Measurements from ENCODE around the gene HOATZ.

DNA sequence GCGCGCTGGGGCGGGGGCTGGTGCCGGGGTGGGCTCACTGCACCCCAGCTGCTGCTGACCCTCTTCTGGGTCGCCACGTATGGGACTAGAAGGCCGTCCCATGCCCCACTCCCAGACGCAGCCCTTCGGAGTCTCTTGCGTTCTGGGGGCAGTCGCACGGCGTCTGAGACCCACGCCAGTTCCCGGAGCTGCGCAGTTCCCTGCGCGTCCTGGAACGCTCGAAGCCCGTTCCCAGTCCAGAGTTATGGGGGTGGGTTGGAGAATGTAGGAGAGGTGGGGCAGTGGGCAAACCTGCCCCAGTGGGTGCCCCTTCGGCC is 26.3 kb downstream of the HOATZ start:
- TF ChIP-seq, protein P1, sequence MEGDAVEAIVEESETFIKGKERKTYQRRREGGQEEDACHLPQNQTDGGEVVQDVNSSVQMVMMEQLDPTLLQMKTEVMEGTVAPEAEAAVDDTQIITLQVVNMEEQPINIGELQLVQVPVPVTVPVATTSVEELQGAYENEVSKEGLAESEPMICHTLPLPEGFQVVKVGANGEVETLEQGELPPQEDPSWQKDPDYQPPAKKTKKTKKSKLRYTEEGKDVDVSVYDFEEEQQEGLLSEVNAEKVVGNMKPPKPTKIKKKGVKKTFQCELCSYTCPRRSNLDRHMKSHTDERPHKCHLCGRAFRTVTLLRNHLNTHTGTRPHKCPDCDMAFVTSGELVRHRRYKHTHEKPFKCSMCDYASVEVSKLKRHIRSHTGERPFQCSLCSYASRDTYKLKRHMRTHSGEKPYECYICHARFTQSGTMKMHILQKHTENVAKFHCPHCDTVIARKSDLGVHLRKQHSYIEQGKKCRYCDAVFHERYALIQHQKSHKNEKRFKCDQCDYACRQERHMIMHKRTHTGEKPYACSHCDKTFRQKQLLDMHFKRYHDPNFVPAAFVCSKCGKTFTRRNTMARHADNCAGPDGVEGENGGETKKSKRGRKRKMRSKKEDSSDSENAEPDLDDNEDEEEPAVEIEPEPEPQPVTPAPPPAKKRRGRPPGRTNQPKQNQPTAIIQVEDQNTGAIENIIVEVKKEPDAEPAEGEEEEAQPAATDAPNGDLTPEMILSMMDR (IDR thresholded peaks at IDR 0.05) = no peak
- no peak for TF ChIP-seq POLR2AphosphoS5 (IDR thresholded peaks at IDR 0.05)
- no peak for TF ChIP-seq EP300 (IDR thresholded peaks at IDR 0.05; ENCODE audit: low read depth)

Data from transverse colon (tissue), 4 donors.